ENCODE data around the gene C1QTNF12.

C1QTNF12 gene

GRCh38 chr1:1223891-1224290 lies 22.6 kb downstream of the C1QTNF12 start:
- in situ Hi-C loops (cut with MboI; ENCODE audit: low sequenced_read_pairs, unreplicated experiment): no loop called here
- DNase-seq (ENCODE audit: low spot score): no peak
- TF ChIP-seq CTCF (IDR thresholded peaks at IDR 0.05; ENCODE audit: borderline replicate concordance, control extremely low read depth, extremely low read depth, insufficient read depth, missing control alignments): no peak

- DNase-seq (ENCODE audit: low spot score): no peak
- TF ChIP-seq CTCF (IDR thresholded peaks at IDR 0.05; ENCODE audit: borderline replicate concordance, control extremely low read depth, extremely low read depth, insufficient read depth, missing control alignments): no peak
- in situ Hi-C loops (cut with MboI; ENCODE audit: low sequenced_read_pairs, unreplicated experiment): no loop called here
Observed at GRCh38 chr1:1223321-1223720, 23.2 kb downstream of the C1QTNF12 start.

- in situ Hi-C loops (cut with MboI; ENCODE audit: low sequenced_read_pairs, unreplicated experiment): no loop called here
- no peak for DNase-seq (ENCODE audit: low spot score)
- no peak for TF ChIP-seq CTCF (IDR thresholded peaks at IDR 0.05; ENCODE audit: borderline replicate concordance, control extremely low read depth, extremely low read depth, insufficient read depth, missing control alignments)
Observed at GRCh38 chr1:1222575-1223225, 23.8 kb downstream of the C1QTNF12 start.

- in situ Hi-C loops (cut with MboI; ENCODE audit: low sequenced_read_pairs, unreplicated experiment): no loop called here
- TF ChIP-seq CTCF (IDR thresholded peaks at IDR 0.05; ENCODE audit: borderline replicate concordance, control extremely low read depth, extremely low read depth, insufficient read depth, missing control alignments): no peak
- DNase-seq (ENCODE audit: low spot score): no peak
Observed at GRCh38 chr1:1221887-1222574, 24.5 kb downstream of the C1QTNF12 start.

GRCh38 chr1:1220197-1220596 lies 26.3 kb downstream of the C1QTNF12 start:
- in situ Hi-C loops (cut with MboI; ENCODE audit: low sequenced_read_pairs, unreplicated experiment): no loop called here
- DNase-seq (ENCODE audit: low spot score): no peak
- no peak for TF ChIP-seq CTCF (IDR thresholded peaks at IDR 0.05; ENCODE audit: borderline replicate concordance, control extremely low read depth, extremely low read depth, insufficient read depth, missing control alignments)

- no peak for DNase-seq (ENCODE audit: low spot score)
- TF ChIP-seq CTCF (IDR thresholded peaks at IDR 0.05; ENCODE audit: borderline replicate concordance, control extremely low read depth, extremely low read depth, insufficient read depth, missing control alignments): no peak
- in situ Hi-C loops (cut with MboI; ENCODE audit: low sequenced_read_pairs, unreplicated experiment): no loop called here
Observed at GRCh38 chr1:1219341-1219740, 27.2 kb downstream of the C1QTNF12 start.

All from GM13976 (cell line).